Activated CD4-positive, alpha-beta T cell treated with anti-CD3 and anti-CD28 coated beads, Interleukin-2, amount 50 U/mL, for 48 hours (primary cell): ENCODE results near the gene PDE12.

Experiments used
- DNase-seq, 2 experiments: peaks; one replicate each; pipeline ENCODE4 v3.0.0-alpha.2; 2020

The PDE12 gene, protein sequence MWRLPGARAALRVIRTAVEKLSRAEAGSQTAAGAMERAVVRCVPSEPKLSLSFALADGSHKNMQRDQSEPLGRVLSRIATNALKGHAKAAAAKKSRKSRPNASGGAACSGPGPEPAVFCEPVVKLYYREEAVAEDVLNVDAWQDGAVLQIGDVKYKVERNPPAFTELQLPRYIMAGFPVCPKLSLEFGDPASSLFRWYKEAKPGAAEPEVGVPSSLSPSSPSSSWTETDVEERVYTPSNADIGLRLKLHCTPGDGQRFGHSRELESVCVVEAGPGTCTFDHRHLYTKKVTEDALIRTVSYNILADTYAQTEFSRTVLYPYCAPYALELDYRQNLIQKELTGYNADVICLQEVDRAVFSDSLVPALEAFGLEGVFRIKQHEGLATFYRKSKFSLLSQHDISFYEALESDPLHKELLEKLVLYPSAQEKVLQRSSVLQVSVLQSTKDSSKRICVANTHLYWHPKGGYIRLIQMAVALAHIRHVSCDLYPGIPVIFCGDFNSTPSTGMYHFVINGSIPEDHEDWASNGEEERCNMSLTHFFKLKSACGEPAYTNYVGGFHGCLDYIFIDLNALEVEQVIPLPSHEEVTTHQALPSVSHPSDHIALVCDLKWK

DNA sequence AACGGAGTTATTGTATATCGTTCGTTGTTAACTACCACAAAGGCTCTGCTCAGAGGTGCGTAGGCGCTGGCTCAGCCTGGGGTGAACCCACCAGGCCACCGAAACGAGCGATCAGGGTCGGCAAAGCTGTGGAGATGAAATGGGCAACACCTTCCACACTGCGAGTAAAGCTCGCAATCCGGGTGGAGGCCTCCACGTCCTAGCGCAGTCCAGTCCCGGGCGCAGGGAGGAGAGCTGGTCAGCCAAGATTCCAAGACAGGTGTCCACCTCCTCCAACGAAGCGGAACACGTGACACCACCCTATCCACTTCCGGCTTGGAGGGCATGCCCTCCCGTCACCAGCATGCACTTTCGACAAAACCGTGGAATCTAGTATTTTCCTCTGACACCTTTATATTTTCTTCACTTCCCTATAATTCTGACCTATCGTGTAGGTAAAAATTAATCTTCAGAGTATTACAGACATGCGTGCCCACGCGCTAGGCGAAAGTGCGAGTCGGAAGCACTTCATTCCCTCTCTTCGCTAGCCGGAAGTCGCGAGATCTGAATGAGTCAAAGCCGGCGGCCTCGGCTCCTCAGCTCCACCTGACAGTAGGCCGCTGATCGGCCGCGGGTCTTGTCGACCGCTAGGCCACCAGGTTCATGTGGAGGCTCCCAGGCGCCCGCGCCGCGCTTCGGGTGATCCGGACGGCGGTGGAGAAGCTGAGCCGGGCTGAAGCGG, at the start of gene PDE12:
Gene PDE12 (plus strand): TSS at position 537 of the 721 bp plus-strand sequence. CDS start 106 bp downstream, at position 643.
- peak; percentile 83 to 87 for DNase-seq

DNA sequence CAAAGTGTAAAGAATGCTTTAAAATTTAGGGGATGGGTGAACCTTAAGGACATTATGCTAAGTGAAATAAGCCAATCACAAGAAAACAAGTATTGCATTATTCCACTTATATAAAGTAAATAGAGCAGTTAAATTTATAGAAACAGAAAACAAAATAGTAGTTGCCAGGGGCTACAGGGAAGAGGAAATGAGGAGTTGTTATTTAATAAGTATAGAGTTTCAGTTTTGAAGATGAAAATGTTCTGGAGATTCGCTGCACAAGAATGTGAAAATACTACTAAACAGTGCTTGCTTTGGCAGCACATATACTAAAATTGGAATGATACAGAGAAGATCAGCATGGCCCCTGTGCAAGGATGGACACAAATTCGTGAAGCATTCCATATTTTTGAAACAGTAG, 43.9 kb upstream of the PDE12 start:
- no peak for DNase-seq

- DNase-seq: no peak
These were observed 37.7 kb upstream of the PDE12 start for GRCh38 chr3:57518276-57518915.

DNA sequence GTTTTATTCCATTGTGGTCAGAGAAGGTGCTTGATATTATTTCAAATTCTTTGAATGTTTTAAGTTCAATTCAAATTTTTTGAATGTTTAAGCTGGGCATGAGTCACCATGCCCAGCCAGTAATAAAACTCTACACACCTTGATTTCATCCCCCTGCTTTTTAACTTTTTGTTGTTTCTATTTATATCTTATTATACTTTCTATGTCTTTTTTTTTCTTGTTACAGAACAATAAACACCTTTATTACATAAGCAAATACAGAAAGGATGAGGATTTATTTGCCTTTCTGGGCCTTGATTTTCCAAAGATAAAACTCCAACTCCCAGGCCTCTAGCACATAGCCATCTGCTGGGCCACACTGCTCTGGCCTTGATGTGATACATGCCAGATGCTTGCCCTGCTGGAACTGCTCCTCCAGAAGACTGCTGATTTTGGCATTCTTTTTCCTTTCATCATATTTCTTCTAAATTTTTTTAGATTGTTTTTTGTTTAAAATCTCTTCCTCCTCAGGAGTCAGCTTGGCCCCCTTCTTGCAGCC, 25.9 kb upstream of the PDE12 start:
- no peak for DNase-seq

- no peak for DNase-seq
These were observed 17.6 kb upstream of the PDE12 start for GRCh38 chr3:57538465-57538864.

DNA sequence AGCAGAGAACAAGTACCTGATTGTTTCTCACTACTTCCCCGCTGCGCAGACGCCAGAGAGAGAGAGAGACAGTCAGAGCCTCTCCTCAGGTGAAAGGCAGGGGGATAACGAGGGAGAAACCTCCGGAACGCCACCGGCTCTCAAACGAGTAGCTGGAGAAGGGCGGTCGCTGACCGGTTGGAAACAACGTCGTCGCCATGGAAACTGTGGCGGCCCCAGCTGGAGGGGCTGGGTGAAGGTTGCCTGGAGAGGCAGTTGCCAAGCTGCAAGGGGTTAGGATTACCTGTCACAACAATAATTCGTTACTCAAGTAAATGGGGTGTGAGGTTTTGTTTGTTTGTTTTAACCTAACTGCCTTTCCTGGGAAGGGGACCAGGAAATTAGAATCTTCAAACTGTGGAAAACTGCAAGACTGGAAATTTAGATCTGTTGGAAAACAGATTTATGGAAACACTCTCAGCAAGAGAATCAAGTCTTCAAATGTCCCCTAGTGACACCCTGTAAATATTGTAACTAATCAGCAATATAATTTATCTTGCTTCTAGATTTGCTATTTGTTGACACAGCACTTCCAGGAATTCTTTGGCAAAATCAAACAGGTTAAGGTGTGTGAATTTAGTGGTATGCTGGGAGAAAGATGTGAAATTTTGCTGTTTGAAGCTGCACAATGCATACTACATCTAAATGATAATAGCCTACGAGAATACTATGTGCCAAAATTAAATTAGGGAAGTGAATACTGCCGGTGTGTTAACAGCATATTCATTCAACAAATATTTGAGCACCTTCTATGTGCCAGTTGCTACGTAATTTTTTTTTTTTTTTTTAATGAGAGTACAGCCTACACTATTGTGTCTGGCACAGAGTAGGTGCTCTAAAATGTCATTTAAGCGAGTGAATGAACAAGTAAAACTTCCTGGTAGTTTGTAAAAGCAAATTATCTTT, 11.6 kb upstream of the PDE12 start, which contains the start of gene DNAH12:
Gene DNAH12 (minus strand): TSS at position 164 of the 945 bp plus-strand sequence. CDS start 1,474 bp downstream, outside the sequence.
- peak in 1 of 2 experiments; percentile 13 for DNase-seq

DNA sequence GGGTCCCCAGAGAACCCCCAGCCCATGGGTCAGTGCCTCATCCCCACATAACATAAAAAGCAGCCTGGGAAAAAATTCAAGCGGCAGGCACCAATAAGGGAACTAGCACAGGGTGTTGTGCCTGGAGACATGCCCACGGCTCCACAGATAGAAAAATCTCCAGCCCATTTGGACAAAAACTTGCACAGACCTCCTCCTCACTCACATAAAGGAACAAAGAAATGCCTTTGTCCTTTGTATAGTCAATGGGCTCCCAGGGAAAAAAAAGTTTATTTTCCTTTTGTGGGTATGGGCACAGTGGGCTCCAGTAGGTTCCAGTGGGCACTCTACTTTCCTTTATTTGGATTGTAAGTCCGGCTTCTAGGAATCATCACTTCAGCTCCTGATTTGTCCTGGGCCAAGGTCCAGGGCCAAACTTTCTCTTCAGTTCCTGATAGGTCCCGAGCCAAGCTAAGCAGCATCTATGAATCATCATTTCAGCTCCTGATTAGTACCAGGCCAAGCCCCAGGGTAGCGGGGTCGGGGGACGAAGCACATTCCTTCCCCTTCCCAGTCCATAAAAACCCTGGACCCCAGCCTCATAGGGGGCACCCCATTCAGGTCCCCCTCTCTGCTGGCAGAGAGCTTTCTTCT, 10.3 kb upstream of the PDE12 start:
- no peak for DNase-seq

- no peak for DNase-seq
These were observed 9.5 kb upstream of the PDE12 start for GRCh38 chr3:57546616-57547015.

DNA sequence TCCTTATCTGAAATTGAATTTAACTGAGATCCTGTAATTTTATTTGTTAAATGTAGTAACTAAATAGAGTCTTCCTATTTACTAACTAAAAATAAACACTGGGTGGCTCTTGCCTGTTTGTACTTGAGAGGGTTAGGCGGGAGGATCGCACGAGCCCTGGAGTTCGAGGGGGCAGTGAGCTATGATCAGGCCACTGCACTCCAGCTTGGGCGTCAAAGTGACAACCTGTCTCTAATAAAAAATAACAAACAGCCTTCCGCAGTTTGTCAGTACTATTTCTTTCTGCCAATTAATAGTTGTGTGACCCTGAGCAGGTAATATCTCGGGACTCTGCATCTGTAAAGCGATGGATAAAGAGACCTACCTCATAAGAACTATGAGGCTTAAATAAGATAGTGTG, 768 bp upstream of the PDE12 start:
- no peak for DNase-seq

DNA sequence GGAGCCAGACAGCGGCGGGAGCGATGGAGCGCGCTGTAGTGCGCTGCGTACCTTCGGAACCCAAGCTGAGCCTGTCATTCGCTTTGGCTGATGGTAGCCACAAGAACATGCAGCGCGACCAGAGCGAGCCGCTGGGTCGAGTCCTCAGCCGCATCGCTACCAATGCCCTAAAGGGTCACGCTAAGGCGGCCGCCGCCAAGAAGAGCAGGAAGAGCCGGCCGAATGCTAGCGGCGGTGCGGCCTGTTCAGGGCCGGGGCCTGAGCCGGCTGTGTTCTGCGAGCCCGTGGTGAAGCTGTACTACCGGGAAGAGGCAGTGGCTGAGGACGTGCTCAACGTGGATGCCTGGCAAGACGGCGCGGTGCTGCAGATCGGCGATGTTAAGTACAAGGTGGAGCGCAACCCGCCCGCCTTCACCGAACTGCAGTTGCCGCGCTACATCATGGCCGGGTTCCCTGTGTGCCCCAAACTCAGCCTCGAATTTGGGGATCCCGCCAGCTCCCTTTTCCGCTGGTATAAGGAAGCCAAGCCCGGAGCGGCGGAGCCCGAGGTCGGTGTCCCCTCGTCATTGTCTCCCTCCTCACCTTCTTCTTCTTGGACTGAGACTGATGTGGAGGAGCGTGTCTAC, 498 bp downstream of the PDE12 start:
- peak; percentile 34 to 41 for DNase-seq

DNA sequence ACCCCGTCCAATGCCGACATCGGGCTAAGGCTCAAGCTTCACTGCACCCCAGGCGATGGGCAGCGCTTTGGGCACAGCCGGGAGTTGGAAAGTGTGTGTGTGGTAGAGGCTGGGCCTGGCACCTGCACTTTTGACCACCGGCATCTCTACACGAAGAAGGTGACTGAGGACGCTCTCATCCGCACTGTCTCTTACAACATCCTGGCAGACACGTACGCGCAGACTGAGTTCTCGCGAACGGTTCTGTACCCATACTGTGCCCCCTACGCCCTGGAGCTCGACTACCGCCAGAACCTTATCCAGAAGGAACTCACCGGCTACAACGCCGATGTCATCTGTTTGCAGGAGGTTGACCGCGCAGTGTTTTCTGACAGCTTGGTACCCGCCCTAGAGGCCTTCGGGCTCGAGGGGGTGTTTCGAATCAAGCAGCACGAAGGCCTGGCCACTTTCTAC, 1.0 kb downstream of the PDE12 start:
- DNase-seq: peak; percentile 37 to 51

DNA sequence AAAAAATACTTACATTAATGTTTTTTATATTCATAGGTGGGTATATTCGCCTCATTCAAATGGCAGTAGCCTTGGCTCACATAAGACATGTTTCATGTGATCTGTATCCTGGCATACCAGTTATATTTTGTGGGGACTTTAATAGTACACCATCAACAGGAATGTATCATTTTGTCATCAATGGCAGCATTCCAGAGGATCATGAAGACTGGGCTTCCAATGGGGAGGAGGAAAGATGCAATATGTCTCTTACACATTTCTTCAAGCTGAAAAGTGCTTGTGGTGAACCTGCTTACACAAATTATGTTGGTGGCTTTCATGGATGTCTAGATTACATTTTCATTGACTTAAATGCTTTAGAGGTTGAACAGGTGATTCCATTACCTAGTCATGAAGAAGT, 3.5 kb downstream of the PDE12 start:
- no peak for DNase-seq

- DNase-seq: no peak
These were observed 13.9 kb downstream of the PDE12 start for GRCh38 chr3:57569859-57570450.

DNA sequence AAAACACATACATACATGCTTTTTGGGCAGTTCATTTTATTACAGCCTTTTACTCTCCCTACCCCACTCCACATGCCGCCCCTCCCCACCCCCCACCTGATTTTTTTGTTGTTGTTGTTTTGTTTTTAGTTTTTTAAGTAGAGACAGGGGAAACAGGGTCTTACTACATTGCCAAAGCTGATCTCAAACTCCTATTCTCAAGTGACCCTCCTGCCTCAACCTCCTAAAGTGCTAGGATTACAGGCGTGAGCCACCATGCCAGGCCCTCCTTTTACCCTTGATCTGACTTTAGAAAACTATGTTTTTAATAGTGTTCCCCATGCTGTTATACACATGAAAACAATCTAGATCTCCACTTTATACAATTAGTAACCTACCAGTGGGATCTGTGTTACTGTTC, 14.8 kb downstream of the PDE12 start:
- DNase-seq: no peak

GRCh38 chr3:57572096-57572495, 16.0 kb downstream of the PDE12 start:
- DNase-seq: no peak

- DNase-seq: no peak
These were observed 20.0 kb downstream of the PDE12 start for GRCh38 chr3:57575966-57576626.

DNA sequence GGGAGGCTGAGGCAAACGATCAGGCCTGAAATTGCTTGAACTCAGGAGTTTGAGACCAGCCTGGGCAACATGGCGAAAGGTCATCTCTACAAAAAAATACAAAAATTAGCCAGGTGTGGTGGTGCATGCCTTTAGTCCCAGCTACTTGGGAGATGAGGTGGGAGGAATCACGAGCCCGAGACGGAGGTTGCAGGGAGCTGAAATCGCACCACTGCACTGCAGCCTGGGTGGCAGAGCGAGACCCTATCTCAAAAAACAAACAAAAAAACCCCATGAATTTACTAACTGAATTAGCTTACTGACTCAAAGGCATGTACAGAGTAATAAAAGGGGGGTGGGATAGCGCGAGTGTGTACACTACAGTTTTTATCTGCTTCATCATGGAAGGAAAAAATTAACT, 21.7 kb downstream of the PDE12 start:
- DNase-seq: no peak

DNA sequence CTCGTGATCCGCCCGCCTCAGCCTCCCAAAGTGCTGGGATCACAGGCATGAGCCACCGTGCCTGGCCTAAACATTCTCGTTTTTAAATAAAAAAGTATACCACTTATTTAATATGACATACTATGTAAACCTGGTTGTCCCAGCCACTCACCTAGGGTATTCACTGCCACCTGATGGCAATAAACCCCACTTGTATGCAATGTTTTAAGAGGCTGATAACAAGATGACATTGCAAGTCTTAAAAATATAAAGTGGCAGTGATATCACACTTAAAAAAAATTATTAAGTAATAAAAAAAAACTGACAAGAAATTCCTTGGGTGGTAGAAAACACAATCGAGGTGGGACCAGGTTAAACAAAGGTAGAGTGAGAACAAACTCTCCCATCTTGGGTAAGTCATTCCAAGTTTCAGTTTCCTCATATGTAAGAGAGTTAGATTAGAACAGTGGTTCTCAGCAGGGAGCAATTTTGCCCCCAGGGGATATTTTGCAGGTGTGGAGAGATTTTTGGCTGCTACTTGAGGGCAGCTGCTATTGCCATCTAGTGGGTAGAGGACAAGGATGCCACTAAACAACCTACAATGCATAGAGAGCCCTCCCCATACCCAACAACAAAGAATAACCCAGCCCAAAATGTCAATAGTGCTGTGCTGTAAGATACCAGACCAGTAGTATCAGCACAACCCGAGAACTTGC, 26.5 kb downstream of the PDE12 start:
- no peak for DNase-seq

- no peak for DNase-seq
These were observed 27.5 kb downstream of the PDE12 start for GRCh38 chr3:57583544-57583943.
